Adrenal gland (tissue), 12 donors: Measurements from ENCODE around the gene IQCN. TPM values are rescaled to one million over a fixed set of nuclear protein-coding genes. Genes with fewer than 3 reads are reported as not detected.
A peak's percentile ranks its signal among the peaks of the same experiment; 100 is the strongest.

ENCODE experiments used
- DNase-seq, 7 donors: peaks; one replicate each; pipeline ENCODE4 v3.0.0-alpha.2; 2019 to 2020
- H3K27ac ChIP-seq, 5 donors: fragments of 200-600 bp; sonication (generic) in 4 of 5; 1 replicate in 3 of 5; 2 replicates in 2 of 5; pipeline versions ENCODE4 v1.5.1 to v1.8.0; 2016 to 2020; ENCODE audit warnings: mild to moderate bottlenecking in 1 of 5
- H3K27me3 ChIP-seq: fragments of 200-600 bp; 2 replicates; pipeline ENCODE4 v1.8.0; 2021
- H3K36me3 ChIP-seq, 2 donors: fragments of 200-600 bp; replicated peaks in 1 of 2; 1 replicate in 1 of 2; 2 replicates in 1 of 2; pipeline versions ENCODE4 v1.5.1 to v1.8.0; 2018 to 2022
- H3K4me1 ChIP-seq, 2 donors: fragments of 200-600 bp; replicated peaks in 1 of 2; 1 replicate in 1 of 2; 2 replicates in 1 of 2; pipeline versions ENCODE4 v1.5.1 to v1.8.0; 2018 to 2021
- H3K4me3 ChIP-seq, 4 donors: fragments of 200-600 bp; sonication (generic) in 3 of 4; one replicate each; pipeline ENCODE4 v1.5.1; 2016 to 2018
- H3K9me3 ChIP-seq, 3 donors: fragments of 200-600 bp; sonication (generic) in 1 of 3; replicated peaks in 1 of 3; 1 replicate in 2 of 3; 2 replicates in 1 of 3; pipeline versions ENCODE4 v1.5.1 to v1.8.0; 2016 to 2021
- POLR2A ChIP-seq, 2 donors: fragments of 450-650 bp; IDR thresholded peaks; one replicate each; pipeline ENCODE4 v1.6.1; 2017; ENCODE audit warnings: antibody characterized with exemption in 2 of 2, mild to moderate bottlenecking in 2 of 2, moderate library complexity in 1 of 2
- WGBS, 4 donors: extraction: QIAGEN DNeasy Blood & Tissue Kit in 2 of 4; methylation state at CpG; one replicate each; pipeline versions ENCODE4 v1.1.5 to v1.1.7; 2013 to 2017; 5-methylcytosine and 5-hydroxymethylcytosine counted together
- intact Hi-C, 2 donors: fragments of 100-400 bp; cut with DNase I; formaldehyde crosslinking; loops; one replicate each; pipeline versions ENCODE4 v1.14.1 to v1.15.0; 2022 to 2023
- polyA plus RNA-seq, 3 donors: library from polyadenylated mRNA; stranded (reverse); fragments of 200-250 nt in 2 of 3; fragments of 350-450 nt in 1 of 3; fragmentation: Illumina TruSeq in 1 of 3; extraction: RNeasy Lipid Tissue Mini Kit (QIAGEN cat#74804) in 1 of 3; gene quantifications; one replicate each; pipeline ENCODE4 v1.2.3, GENCODE V29; 2013 to 2014
- total RNA-seq, 9 donors: library from RNA; depleted of rRNA in 4 of 9; stranded (reverse); fragments of >200 nt in 4 of 9; fragments of 120-200 nt in 1 of 9; fragmentation: NEBNext Ultra II Directional in 1 of 9; extraction: Animal tissue kit (Norgen Biotek cat#: 25700) in 1 of 9; gene quantifications; one replicate each; pipeline versions ENCODE4 v1.1.0 to v1.2.4, GENCODE V29; 2013 to 2023
- TF ChIP-seq, protein P1 (sequence below), 6 experiments: fragments of 450-650 bp in 4 of 6; fragments of 200-600 bp in 2 of 6; sonication (generic) in 1 of 6; IDR thresholded peaks; 1 replicate in 5 of 6; 2 replicates in 1 of 6; pipeline versions ENCODE4 v1.5.1 to v1.8.0; 2016 to 2021; ENCODE audit warnings: antibody characterized with exemption in 6 of 6, mild to moderate bottlenecking in 2 of 6, moderate library complexity in 1 of 6
- donor health status: healthy with polysubstance abuse.
- donor health status: Bipolar disorder and iron deficiency.
- donor health status: DM: yes; HTN: yes; CAD: no.
- donor health status: DM: no; HTN: no; CAD: no.
- donor health status: DM: no; HTN: no; CAD: no.
- donor health status: DM: yes; HTN: yes; CAD: no.

Gene IQCN
- total and polyA plus RNA-seq, 12 donors, result 0.30 to 45.2 (median 2.8) TPM

DNA sequence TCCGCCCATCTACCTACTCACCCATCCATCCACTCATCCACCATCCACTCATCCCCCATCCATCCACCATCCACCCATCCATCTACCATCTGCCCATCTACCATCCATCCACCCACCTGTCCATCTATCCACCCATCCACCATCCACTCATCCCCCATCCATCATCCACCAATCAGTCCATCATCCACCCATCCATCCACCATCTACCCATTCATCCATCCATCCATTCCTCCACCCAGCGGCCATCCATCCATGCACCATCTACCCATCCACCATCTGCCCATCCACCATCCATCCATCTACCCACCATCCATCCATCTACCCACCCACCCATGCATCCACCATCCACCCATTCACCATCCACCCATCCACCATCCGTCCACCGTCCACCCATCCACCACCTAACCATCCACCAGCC is 20.8 kb upstream of the IQCN start:
- TF ChIP-seq, protein P1, sequence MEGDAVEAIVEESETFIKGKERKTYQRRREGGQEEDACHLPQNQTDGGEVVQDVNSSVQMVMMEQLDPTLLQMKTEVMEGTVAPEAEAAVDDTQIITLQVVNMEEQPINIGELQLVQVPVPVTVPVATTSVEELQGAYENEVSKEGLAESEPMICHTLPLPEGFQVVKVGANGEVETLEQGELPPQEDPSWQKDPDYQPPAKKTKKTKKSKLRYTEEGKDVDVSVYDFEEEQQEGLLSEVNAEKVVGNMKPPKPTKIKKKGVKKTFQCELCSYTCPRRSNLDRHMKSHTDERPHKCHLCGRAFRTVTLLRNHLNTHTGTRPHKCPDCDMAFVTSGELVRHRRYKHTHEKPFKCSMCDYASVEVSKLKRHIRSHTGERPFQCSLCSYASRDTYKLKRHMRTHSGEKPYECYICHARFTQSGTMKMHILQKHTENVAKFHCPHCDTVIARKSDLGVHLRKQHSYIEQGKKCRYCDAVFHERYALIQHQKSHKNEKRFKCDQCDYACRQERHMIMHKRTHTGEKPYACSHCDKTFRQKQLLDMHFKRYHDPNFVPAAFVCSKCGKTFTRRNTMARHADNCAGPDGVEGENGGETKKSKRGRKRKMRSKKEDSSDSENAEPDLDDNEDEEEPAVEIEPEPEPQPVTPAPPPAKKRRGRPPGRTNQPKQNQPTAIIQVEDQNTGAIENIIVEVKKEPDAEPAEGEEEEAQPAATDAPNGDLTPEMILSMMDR (IDR thresholded peaks at IDR 0.05), result no peak
- no peak for TF ChIP-seq POLR2A (IDR thresholded peaks at IDR 0.05)
- Histone ChIP-seq H3K27me3 (no peaks in the 10 kb centered on the region), H3K4me1 (peaks cover 21 to 26% of the 10 kb centered on the region in 2 donors), H3K27ac (peak overlapping the region in 1 of 5 donors; percentile 100), H3K9me3 (no peaks in the 10 kb centered on the region), H3K4me3 (no peak overlapping the region), H3K36me3 (no peaks in the 10 kb centered on the region)
- WGBS, 4 donors, result 85 to 97% (median 96%) methylated on average over 4 of the region's 4 CpGs
- DNase-seq, result no peak
- intact Hi-C loops, result no loop called here

DNA sequence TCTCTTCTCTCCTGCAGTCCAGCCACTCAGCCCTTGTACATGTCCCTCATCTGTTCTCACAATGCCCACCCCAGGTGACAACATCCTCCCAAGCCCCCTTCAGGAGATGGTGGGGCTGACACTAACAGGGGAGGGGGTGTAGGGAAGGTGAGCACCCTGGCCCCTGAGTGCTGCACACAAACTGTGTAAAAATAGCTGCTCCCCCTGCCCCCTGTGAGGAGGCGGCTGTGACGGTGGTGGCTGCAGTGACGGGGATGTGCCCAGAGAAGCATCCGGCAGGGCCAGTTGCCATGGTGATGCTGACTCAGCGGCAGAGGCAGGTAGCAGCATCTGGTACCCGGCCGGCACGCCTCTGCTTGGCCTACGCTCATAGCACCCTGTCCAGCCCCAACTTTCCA is 20.2 kb upstream of the IQCN start:
- no peaks in the 10 kb centered on the region for H3K27me3 ChIP-seq
- 63 to 88% (median 68%) methylated on average over 3 to 9 of the region's 9 CpGs for WGBS, 4 donors
- peaks cover 22 to 27% of the 10 kb centered on the region in 2 donors for H3K4me1 ChIP-seq
- H3K36me3 ChIP-seq, result no peaks in the 10 kb centered on the region
- TF ChIP-seq, protein P1 (IDR thresholded peaks at IDR 0.05), result no peak
- TF ChIP-seq POLR2A (IDR thresholded peaks at IDR 0.05), result peak in 1 of 2 donors; percentile 5
- H3K27ac ChIP-seq, result peak overlapping the region in 2 of 5 donors; percentile 98 to 100
- intact Hi-C loops, result no loop called here
- no peak overlapping the region for H3K4me3 ChIP-seq
- DNase-seq, result peak in 5 of 7 donors; percentile 53 to 92 (median 68)
- H3K9me3 ChIP-seq, result no peaks in the 10 kb centered on the region

DNA sequence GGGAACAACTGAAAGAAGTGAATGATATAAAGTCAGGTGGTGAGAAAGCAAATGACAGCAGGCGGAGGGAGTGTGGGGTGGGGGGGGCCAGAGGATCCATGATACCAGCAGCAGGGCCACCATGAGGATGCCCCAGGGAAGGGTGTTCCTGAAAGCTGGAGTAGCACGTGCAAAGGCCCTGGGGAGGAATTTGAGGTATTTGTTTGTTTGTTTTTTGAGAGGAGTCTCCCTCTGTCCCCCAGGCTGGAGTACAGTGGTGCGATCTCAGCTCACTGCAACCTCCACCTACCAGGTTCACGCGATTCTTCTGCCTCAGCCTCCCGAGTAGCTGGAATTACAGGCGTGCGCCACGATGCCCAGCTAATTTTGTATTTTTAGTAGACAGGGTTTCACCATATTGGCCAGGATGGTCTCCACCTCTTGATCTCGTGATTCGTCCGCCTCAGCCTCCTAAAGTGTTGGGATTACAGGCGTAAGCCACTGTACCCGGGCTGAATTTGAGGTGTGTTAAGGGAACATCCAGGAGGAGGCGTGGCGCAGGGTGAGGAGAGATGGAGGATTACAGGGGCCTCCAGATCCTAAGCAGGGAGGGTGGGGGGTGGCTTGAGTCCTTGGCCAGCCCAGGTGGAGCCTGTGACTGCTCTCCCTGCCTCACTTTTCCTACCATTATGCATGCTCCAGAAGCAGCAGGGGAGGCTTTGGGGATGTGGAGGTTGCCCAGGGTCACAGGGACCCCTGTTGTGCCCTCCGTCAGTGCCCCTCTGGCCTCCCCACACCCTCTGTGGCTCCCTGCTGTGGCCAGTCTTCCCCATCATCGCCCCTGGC is 19.6 kb upstream of the IQCN start:
- Histone ChIP-seq H3K27me3 (no peaks in the 10 kb centered on the region), H3K9me3 (no peaks in the 10 kb centered on the region), H3K4me1 (peaks cover 22 to 27% of the 10 kb centered on the region in 2 donors), H3K4me3 (peak overlapping the region in 1 of 4 donors; percentile 82), H3K36me3 (no peaks in the 10 kb centered on the region), H3K27ac (peak overlapping the region; percentile 96 to 100 (median 98))
- intact Hi-C loops, result no loop called here
- TF ChIP-seq POLR2A (IDR thresholded peaks at IDR 0.05), result no peak
- TF ChIP-seq, protein P1 (IDR thresholded peaks at IDR 0.05), result no peak
- 71 to 77% (median 75%) methylated on average over 18 of the region's 18 CpGs for WGBS, 4 donors
- DNase-seq, result peak in 1 of 7 donors; percentile 35

DNA sequence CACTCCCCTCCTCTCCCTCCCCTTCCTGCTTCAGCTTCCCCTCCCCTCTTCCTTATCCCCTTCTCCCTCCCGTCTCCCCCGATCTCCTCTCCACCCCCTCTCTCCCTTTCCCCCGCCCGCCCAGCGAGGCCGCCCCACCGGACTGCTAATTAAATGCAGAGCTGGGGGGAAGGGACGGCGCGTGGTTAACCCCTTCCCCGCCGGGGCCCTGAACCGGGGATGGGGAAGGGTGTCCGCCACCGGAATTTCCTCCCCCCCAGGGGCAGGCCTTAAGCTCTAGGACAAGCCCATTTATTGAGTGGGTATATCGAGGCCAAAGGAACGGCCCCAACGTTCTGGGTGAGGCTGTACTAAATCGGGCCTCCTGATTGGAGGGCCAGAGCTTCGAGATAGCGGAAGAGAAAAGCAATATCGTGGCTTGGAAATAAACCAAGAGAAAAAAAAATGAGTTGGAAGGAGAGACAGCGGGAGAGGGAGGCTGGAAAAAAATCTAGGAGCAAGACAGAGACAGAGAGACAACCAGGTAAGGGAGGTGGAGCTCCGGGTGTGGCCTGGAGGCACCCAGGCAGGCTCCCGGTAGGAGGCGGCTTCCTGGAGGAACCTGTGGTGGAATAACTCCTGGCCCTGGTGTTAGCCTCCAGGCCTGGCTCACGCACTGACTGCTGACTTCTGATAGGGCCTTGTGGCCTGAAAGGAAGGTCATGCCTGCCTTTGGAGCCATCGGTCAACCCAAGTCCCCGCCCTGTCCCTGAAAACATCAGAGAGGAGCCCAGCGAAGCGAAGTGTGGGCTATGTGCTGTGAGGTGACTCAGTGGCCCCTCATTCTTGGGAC is 18.8 kb upstream of the IQCN start:
- peak; percentile 93 to 98 (median 97) for DNase-seq
- Histone ChIP-seq H3K36me3 (no peaks in the 10 kb centered on the region), H3K27ac (peak overlapping the region; percentile 96 to 100 (median 98)), H3K27me3 (no peaks in the 10 kb centered on the region), H3K9me3 (no peaks in the 10 kb centered on the region), H3K4me1 (peaks cover 22 to 27% of the 10 kb centered on the region in 2 donors), H3K4me3 (peak overlapping the region; percentile 4 to 82 (median 76))
- TF ChIP-seq, protein P1 (IDR thresholded peaks at IDR 0.05), result peak in 3 of 6 experiments; percentile 27 to 45 (median 40)
- peak; percentile 56 to 91 for TF ChIP-seq POLR2A (IDR thresholded peaks at IDR 0.05)
- WGBS, 4 donors, result 2 to 9% (median 4%) methylated on average over 13 to 31 of the region's 31 CpGs
- intact Hi-C loops, result no loop called here
